Measurements from ENCODE around the gene SLC17A3.

DNA sequence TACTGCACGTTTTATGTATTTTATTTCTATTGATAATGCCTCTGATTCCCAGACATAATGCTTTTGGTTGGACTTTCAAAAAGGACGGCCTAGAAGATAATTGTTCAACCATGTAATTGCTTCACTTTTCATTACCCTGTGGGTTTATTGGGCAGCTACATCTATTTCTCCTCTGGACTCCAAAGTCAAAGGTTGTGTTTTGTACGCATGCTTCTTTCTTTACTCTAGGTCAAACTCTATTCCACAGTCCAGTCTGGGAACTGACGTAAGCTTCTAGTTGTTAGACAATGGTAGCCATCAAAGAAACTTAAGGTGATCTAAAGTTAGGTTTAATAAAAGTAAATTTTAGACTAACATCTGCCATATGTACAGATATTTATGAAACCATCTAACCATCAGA is 6.6 kb upstream of the SLC17A3 start:
- TF ChIP-seq, protein P1, sequence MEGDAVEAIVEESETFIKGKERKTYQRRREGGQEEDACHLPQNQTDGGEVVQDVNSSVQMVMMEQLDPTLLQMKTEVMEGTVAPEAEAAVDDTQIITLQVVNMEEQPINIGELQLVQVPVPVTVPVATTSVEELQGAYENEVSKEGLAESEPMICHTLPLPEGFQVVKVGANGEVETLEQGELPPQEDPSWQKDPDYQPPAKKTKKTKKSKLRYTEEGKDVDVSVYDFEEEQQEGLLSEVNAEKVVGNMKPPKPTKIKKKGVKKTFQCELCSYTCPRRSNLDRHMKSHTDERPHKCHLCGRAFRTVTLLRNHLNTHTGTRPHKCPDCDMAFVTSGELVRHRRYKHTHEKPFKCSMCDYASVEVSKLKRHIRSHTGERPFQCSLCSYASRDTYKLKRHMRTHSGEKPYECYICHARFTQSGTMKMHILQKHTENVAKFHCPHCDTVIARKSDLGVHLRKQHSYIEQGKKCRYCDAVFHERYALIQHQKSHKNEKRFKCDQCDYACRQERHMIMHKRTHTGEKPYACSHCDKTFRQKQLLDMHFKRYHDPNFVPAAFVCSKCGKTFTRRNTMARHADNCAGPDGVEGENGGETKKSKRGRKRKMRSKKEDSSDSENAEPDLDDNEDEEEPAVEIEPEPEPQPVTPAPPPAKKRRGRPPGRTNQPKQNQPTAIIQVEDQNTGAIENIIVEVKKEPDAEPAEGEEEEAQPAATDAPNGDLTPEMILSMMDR (IDR thresholded peaks at IDR 0.05): no peak
- TF ChIP-seq POLR2A (IDR thresholded peaks at IDR 0.05): no peak

Data from uterus (tissue), 2 donors.